ENCODE data around the gene TRPV4. TPM values are rescaled to one million over a fixed set of nuclear protein-coding genes. Genes with fewer than 3 reads are reported as not detected.

TRPV4 gene
- total and polyA plus RNA-seq, 2 experiments from 2014 or later, result 2.3 to 4.7 TPM

GRCh38 chr12:109760930-109761921 is 72.0 kb downstream of the TRPV4 start:
- no peak overlapping the region for H3K4me3 ChIP-seq
- no peaks in the 10 kb centered on the region for H3K27me3 ChIP-seq
- no peak overlapping the region for H2AFZ ChIP-seq
- no peak overlapping the region for H3K4me2 ChIP-seq
- no peak for DNase-seq (ENCODE audit: low spot score)
- TF ChIP-seq CTCF (IDR thresholded peaks at IDR 0.05; ENCODE audit: poor library complexity) (no peak), EZH2phosphoT487 (IDR thresholded peaks at IDR 0.05; ENCODE audit: low read depth, severe bottlenecking, unreplicated experiment) (no peak), EZH2 (IDR thresholded peaks at IDR 0.05; ENCODE audit: borderline replicate concordance) (no peak)
- no peaks in the 10 kb centered on the region for H3K4me1 ChIP-seq (ENCODE audit: insufficient read depth)
- no peaks in the 10 kb centered on the region for H3K36me3 ChIP-seq (replicated peaks; ENCODE audit: insufficient read depth, low read depth)
- 83% methylated on average over 15 of the region's 16 CpGs for WGBS (ENCODE audit: low lambda C conversion rate, missing lambda C conversion rate)
- no peaks in the 10 kb centered on the region for H3K9me2 ChIP-seq (replicated peaks; ENCODE audit: insufficient read depth)
- peaks cover 4% of the 10 kb centered on the region for H3K9me3 ChIP-seq (ENCODE audit: low read depth)
- no peak overlapping the region for H3K27ac ChIP-seq
- no peaks in the 10 kb centered on the region for H4K20me1 ChIP-seq (ENCODE audit: insufficient read depth, poor library complexity, severe bottlenecking)
- H3K79me2 ChIP-seq, result peaks cover 3% of the 10 kb centered on the region

- H3K9me2 ChIP-seq (replicated peaks; ENCODE audit: insufficient read depth), result no peaks in the 10 kb centered on the region
- peaks cover 3% of the 10 kb centered on the region for H3K79me2 ChIP-seq
- no peak overlapping the region for H3K4me3 ChIP-seq
- H3K4me2 ChIP-seq, result no peak overlapping the region
- WGBS (ENCODE audit: low lambda C conversion rate, missing lambda C conversion rate), result 91% methylated on average over 18 of the region's 18 CpGs
- H3K27ac ChIP-seq, result no peak overlapping the region
- H3K27me3 ChIP-seq, result no peaks in the 10 kb centered on the region
- H3K4me1 ChIP-seq (ENCODE audit: insufficient read depth), result no peaks in the 10 kb centered on the region
- H4K20me1 ChIP-seq (ENCODE audit: insufficient read depth, poor library complexity, severe bottlenecking), result no peaks in the 10 kb centered on the region
- H3K9me3 ChIP-seq (ENCODE audit: low read depth), result peaks cover 7% of the 10 kb centered on the region
- TF ChIP-seq EZH2 (IDR thresholded peaks at IDR 0.05; ENCODE audit: borderline replicate concordance), result no peak
- no peak for TF ChIP-seq CTCF (IDR thresholded peaks at IDR 0.05; ENCODE audit: poor library complexity)
- no peak overlapping the region for H2AFZ ChIP-seq
- H3K36me3 ChIP-seq (replicated peaks; ENCODE audit: insufficient read depth, low read depth), result no peaks in the 10 kb centered on the region
- no peak for DNase-seq (ENCODE audit: low spot score)
These were observed 72.9 kb downstream of the TRPV4 start for GRCh38 chr12:109760031-109760929.

GRCh38 chr12:109759595-109759994 is 73.6 kb downstream of the TRPV4 start:
- WGBS (ENCODE audit: low lambda C conversion rate, missing lambda C conversion rate), result 79% methylated on average over 11 of the region's 13 CpGs
- TF ChIP-seq EZH2 (IDR thresholded peaks at IDR 0.05; ENCODE audit: borderline replicate concordance) (no peak), CTCF (IDR thresholded peaks at IDR 0.05; ENCODE audit: poor library complexity) (no peak), EZH2phosphoT487 (IDR thresholded peaks at IDR 0.05; ENCODE audit: low read depth, severe bottlenecking, unreplicated experiment) (no peak)

More at GRCh38 chr12:109759595-109759994, 73.6 kb downstream of the TRPV4 start:
- Histone ChIP-seq H3K4me3 (no peak overlapping the region), H3K79me2 (peaks cover 3% of the 10 kb centered on the region), H2AFZ (no peak overlapping the region), H3K9me3 (ENCODE audit: low read depth) (peaks cover 7% of the 10 kb centered on the region), H3K4me1 (ENCODE audit: insufficient read depth) (no peaks in the 10 kb centered on the region), H3K9me2 (replicated peaks; ENCODE audit: insufficient read depth) (no peaks in the 10 kb centered on the region), H3K27ac (no peak overlapping the region), H3K27me3 (no peaks in the 10 kb centered on the region), H4K20me1 (ENCODE audit: insufficient read depth, poor library complexity, severe bottlenecking) (no peaks in the 10 kb centered on the region), H3K36me3 (replicated peaks; ENCODE audit: insufficient read depth, low read depth) (no peaks in the 10 kb centered on the region), H3K4me2 (no peak overlapping the region)
- no peak for DNase-seq (ENCODE audit: low spot score)

Data from hepatocyte (in vitro differentiated cells).